IgD-negative memory B cell (primary cell): Measurements from ENCODE around the gene BEX2. TPM values are rescaled to one million over a fixed set of nuclear protein-coding genes. Genes with fewer than 3 reads are reported as not detected.
"Not testable (repeated sequence)": the region's sequence is repeated elsewhere in the genome, so short reads cannot be mapped to it uniquely, and the experiment has no call there.

Source experiments
- H3K27ac Mint-ChIP-seq, 3 donors: one replicate each; pipeline ENCODE4 v1.8.0; 2020 to 2022; ENCODE audit warnings: mild to moderate bottlenecking in 3 of 3, mixed read lengths in 3 of 3, moderate library complexity in 1 of 3
- H3K27me3 Mint-ChIP-seq: one replicate; pipeline ENCODE4 v1.8.0; 2021; ENCODE audit warnings: mixed read lengths
- H3K36me3 Mint-ChIP-seq: one replicate; pipeline ENCODE4 v1.8.0; 2020; ENCODE audit warnings: mild to moderate bottlenecking, mixed read lengths
- H3K4me1 Mint-ChIP-seq, 3 donors: one replicate each; pipeline ENCODE4 v1.8.0; 2020 to 2022; ENCODE audit warnings: mixed read lengths in 3 of 3, mild to moderate bottlenecking in 1 of 3
- H3K4me3 Mint-ChIP-seq, 4 donors: one replicate each; pipeline ENCODE4 v1.8.0; 2020 to 2022; ENCODE audit warnings: mild to moderate bottlenecking in 4 of 4, mixed read lengths in 4 of 4, moderate library complexity in 3 of 4
- H3K9me3 Mint-ChIP-seq, 3 donors: one replicate each; pipeline ENCODE4 v1.8.0; 2020 to 2021; ENCODE audit warnings: mixed read lengths in 3 of 3, mild to moderate bottlenecking in 1 of 3
- polyA plus RNA-seq: library from polyadenylated mRNA; unstranded; fragments of 300-500 nt; fragmentation: Illumina TruSeq; gene quantifications from one replicate; pipeline ENCODE4 v1.2.3, GENCODE V29; 2021

The BEX2 gene
- polyA plus RNA-seq, 1 donor from 2014 or later: 58.7 TPM

DNA sequence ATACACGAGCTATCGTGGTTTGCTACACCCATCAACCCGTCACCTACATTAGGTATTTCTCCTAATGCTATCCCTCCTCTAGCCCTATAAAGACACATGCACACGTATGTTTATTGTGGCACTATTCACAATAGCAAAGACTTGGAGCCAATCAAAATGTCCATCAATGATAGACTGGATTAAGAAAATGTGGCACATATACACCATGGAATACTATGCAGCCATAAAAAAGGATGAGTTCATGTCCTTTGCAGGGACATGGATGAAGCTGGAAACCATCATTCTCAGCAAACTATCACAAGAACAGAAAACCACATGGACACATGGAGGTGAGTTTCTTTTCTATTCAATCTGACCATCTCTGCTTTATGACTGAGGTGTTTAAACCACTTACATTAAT lies 5.1 kb downstream of the BEX2 start:
- H3K36me3 Mint-ChIP-seq, H3K4me1 Mint-ChIP-seq, H3K27ac Mint-ChIP-seq, H3K9me3 Mint-ChIP-seq, H3K4me3 Mint-ChIP-seq, H3K27me3 Mint-ChIP-seq: not testable (repeated sequence)

DNA sequence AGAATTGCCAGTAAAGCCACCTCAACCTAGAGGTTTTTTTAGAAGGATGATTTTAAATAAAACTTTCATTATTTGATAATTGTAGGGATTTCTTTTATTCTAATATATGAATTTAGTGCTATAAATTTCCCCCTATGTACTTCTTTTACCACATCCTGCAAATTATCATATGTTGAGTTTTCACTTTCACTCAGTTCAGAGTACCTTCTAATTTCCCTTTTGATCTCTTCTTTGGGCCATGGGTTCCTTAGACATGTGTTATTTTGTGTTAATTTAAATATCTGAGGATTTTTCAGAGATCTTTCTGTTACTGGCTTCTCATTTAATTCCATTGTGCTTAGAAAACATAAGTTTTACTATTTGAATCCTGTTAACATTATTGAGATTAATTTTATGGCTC lies 6.1 kb downstream of the BEX2 start:
- peaks cover 0 to 1% (median 0%) of the 10 kb centered on the region in 3 donors for H3K9me3 Mint-ChIP-seq
- H3K4me1 Mint-ChIP-seq: no peaks in the 10 kb centered on the region
- H3K4me3 Mint-ChIP-seq: no peak overlapping the region
- no peaks in the 10 kb centered on the region for H3K36me3 Mint-ChIP-seq
- no peaks in the 10 kb centered on the region for H3K27me3 Mint-ChIP-seq
- no peak overlapping the region for H3K27ac Mint-ChIP-seq

DNA sequence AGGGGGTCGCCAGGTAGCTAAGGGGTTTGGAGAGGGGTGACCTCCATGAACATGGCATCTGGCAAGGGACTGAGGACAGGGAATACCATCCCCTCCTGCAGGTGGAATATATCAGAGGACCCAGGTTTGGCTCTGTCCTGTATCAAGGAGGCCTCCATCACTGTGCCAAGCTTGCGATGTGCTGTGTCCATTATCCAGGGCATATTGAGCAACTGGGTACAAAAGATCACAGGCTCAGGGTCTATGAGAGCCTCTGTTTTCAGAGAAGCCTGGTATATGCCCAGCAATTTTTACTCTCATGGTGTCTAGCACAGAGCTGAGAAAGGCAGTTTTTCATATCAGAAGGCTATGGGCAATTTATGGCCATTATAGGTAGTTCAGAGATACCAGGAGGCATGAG lies 17.7 kb downstream of the BEX2 start:
- no peak overlapping the region for H3K4me3 Mint-ChIP-seq
- H3K36me3 Mint-ChIP-seq: no peaks in the 10 kb centered on the region
- peaks cover 0 to 3% (median 2%) of the 10 kb centered on the region in 3 donors for H3K9me3 Mint-ChIP-seq
- no peaks in the 10 kb centered on the region for H3K27me3 Mint-ChIP-seq
- H3K4me1 Mint-ChIP-seq: no peaks in the 10 kb centered on the region
- no peak overlapping the region for H3K27ac Mint-ChIP-seq

DNA sequence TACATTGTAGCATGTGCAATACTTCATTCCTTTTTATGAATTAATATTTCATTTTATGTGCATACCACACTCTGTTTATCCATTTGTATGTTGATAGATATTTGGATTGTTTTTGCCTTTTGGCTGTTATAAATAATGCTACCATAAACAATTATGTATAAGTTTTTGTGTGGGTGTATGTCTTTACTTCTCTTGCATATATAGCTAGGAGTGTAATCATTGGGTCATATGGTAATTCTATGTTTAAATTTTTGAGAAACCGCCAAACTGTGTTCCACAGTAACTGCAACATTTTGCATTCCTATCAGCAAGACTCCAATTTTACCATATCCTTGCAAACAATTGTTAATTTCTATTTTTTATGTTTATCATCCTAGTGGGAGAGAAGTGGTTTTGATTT lies 31.2 kb downstream of the BEX2 start:
- H3K4me1 Mint-ChIP-seq: peaks cover 0 to 8% (median 0%) of the 10 kb centered on the region in 3 donors
- peaks cover 0 to 1% (median 0%) of the 10 kb centered on the region in 3 donors for H3K9me3 Mint-ChIP-seq
- H3K4me3 Mint-ChIP-seq: no peak overlapping the region
- peaks cover 25% of the 10 kb centered on the region for H3K27me3 Mint-ChIP-seq
- H3K36me3 Mint-ChIP-seq: peaks cover 2% of the 10 kb centered on the region
- no peak overlapping the region for H3K27ac Mint-ChIP-seq

DNA sequence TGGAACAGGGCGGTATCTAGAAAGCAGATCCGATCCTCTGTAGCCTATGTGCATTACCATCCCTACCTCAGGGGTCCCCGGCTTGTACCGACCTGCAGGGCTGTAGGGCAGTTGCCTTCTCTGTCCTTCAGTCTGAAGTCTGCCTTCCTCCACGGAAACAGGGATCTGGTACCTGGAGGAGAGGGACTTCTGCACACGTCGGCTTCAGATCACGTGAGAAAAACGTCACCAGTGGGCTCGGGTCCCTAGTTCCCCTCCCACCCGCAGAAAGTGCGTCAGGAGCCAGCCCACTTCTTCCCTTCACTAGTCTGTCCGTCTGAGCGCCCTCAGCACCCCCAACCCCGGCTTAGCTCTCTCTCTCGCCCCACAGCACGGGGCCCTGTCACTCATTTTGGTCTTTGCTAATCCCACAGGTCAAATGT lies 34.2 kb downstream of the BEX2 start, which contains the start of gene TCEAL5:
Gene TCEAL5 (minus strand): TSS at position 170 of the 422 bp plus-strand sequence. CDS start 2,187 bp downstream, outside the sequence.
- Mint-ChIP-seq H3K4me1 (peaks cover 0 to 8% (median 0%) of the 10 kb centered on the region in 3 donors), H3K27ac (no peak within 1 kb of the TSS), H3K36me3 (peaks cover 2% of the 10 kb centered on the region), H3K27me3 (peaks cover 27% of the 10 kb centered on the region), H3K9me3 (peaks cover 0 to 1% (median 0%) of the 10 kb centered on the region in 3 donors), H3K4me3 (peak within 1 kb of the TSS in 3 of 4 donors; percentile 10 to 75 (median 49))

DNA sequence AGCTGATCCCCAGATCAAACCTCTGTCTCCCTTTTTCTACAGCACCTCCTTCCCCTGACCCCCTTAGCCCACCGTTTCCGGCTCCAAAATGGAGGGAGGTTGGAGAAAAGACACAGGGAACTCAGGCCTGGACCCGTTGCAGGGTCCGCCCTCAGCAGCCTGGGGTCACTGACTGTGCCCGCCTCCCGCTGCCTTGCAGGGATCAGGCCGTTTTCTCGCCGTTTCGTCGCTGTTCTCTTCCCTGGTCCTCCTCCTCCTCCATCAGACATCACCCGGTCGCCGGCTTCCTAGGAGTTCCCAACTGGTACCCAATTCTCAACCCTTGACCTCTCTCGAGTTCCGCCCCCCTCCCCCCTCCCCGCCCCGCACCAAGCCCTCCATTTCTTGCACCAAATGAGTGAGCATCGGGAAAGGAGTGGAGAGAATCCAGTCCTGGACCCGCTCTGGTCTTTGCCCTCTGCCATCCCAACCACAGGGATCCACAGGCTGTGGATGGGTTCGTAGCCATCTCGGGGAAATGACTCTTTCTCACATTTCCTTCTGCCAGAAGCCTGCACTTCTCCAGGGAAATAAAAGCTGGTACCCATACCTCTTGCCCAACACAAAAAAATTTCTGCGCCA lies 34.7 kb downstream of the BEX2 start:
- peaks cover 27% of the 10 kb centered on the region for H3K27me3 Mint-ChIP-seq
- peaks cover 2% of the 10 kb centered on the region for H3K36me3 Mint-ChIP-seq
- peaks cover 0 to 1% (median 0%) of the 10 kb centered on the region in 3 donors for H3K9me3 Mint-ChIP-seq
- H3K27ac Mint-ChIP-seq: no peak overlapping the region
- H3K4me1 Mint-ChIP-seq: peaks cover 0 to 8% (median 0%) of the 10 kb centered on the region in 3 donors
- H3K4me3 Mint-ChIP-seq: peak overlapping the region in 3 of 4 donors; percentile 10 to 75 (median 49)

DNA sequence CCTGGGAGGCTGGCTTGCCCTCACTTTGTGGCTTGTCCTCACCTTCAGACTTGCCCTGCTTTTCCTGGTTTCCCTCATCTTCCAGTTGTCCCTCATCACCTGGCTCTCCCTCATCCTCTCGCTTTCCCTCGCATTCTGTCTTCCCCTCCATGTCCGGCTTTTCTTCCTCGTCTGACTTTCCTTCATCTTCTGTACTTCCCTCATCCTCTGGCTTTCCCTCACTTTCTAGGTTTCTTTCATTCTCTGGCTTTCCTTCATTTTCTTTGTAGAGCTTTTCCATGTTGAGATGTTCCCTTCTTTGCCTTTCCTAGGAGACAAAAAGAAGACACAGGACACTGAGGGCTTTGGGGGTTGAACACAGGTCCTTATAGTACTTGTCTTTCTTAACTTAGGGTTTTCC lies 36.5 kb downstream of the BEX2 start:
- Mint-ChIP-seq H3K4me3 (no peak overlapping the region), H3K4me1 (peaks cover 0 to 8% (median 0%) of the 10 kb centered on the region in 3 donors), H3K36me3 (peaks cover 2% of the 10 kb centered on the region), H3K9me3 (peaks cover 0 to 1% (median 0%) of the 10 kb centered on the region in 3 donors), H3K27me3 (peaks cover 35% of the 10 kb centered on the region), H3K27ac (no peak overlapping the region)

Other genes with a start within 250 kb of the BEX2 start
- not detected for gene BEX1, start 246.8 kb downstream of the BEX2 start, polyA plus RNA-seq
- gene NXF3, start 217.8 kb downstream of the BEX2 start, polyA plus RNA-seq: not detected
- gene BEX4, start 95.9 kb downstream of the BEX2 start, polyA plus RNA-seq: 29.5 TPM
- gene TCEAL8, start 55.8 kb downstream of the BEX2 start, polyA plus RNA-seq: 41.1 TPM
- not detected for gene TCEAL5, start 34.2 kb downstream of the BEX2 start, polyA plus RNA-seq
- not detected for gene TCEAL7, start 19.2 kb upstream of the BEX2 start, polyA plus RNA-seq
- 1.3 TPM for gene TCEAL9, start 45.5 kb upstream of the BEX2 start, polyA plus RNA-seq
- 7.0 TPM for gene BEX3, start 65.5 kb upstream of the BEX2 start, polyA plus RNA-seq
- gene RAB40A, start 208.5 kb upstream of the BEX2 start, polyA plus RNA-seq: not detected